G401.6 (cell line): ENCODE data around the gene PDS5B.
"Not testable (repeated sequence)": the region's sequence is repeated elsewhere in the genome, so short reads cannot be mapped to it uniquely, and the experiment has no call there.

Experiments
- FAIRE-seq: peaks from 2 replicates; lab custom pipeline; 2012; peaks lifted over from hg19 to GRCh38; lab: Jason Lieb, UNC

PDS5B gene

GRCh38 chr13:32804673-32805230 is 218.5 kb downstream of the PDS5B start:
- FAIRE-seq = no peak

- no peak for FAIRE-seq
Observed at GRCh38 chr13:32811297-32811800, 225.1 kb downstream of the PDS5B start.

DNA sequence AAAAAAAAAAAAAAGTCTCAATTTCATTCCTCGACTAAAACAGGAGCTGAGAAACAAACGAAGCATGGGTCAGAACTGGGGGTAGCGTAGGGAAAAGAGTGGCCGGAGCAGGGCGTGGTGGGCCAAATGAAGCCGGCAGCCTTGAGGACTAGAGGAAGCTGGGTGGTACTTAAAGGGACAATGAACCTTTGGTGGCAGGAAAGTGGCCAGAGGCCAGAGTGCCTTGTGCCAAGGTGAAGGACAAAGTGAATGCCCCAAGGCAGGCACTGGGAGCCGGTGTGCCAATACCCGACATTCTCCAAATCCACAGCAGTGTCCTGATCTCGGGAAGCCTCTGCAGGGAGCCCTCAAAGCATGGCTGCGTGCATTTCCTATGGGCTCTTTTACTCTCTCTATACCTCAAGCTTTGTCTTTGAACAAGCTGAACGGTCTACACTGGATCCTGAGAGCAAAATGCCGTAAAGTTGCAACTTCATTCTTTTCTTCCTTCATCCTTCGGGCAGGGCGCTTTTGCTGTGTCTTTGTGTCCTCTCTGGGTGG is 235.0 kb downstream of the PDS5B start:
- no peak for FAIRE-seq

- no peak for FAIRE-seq
Observed at GRCh38 chr13:32822771-32823170, 236.5 kb downstream of the PDS5B start.

GRCh38 chr13:32823597-32823996 is 237.3 kb downstream of the PDS5B start:
- FAIRE-seq = no peak

DNA sequence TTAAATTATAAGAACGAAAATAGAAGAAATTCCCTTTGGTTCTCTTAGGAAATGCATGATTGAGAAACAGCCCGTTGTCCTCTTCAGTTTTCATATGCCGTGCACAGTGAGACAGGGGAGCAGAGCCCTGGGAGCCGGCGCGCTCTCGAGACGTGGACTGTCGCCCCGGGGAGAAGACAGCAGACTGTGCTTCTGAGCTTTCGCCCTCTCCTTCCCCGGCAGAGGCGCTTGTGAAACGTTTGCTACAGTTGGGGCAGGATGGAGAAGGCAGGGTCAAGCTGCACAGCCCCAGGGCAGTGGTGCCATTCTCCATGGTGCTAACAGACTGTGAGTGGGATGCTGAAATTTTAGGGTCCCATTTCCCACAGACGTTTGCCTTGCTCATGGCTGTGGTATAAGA is 237.8 kb downstream of the PDS5B start:
- FAIRE-seq = no peak

- FAIRE-seq = no peak
Observed at GRCh38 chr13:32824675-32825074, 238.4 kb downstream of the PDS5B start.

DNA sequence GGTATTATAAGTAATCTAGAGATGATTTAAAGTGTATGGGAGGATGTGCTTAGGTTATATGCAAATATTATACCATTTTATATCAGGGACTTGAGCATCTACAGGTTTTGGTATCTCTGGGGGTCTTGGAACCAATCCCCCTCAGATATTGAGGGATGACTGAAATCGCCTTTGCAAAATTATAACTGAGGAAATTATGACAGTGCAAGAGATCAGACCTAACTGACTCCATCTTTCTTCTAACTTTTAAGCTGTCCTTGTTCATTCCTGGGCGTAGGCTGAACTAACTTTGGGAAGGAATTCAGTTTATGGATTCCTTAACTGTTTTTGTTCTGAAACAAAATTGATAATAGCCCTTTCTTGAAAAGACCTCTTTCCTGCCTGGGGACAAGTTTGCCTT is 239.2 kb downstream of the PDS5B start:
- no peak for FAIRE-seq

DNA sequence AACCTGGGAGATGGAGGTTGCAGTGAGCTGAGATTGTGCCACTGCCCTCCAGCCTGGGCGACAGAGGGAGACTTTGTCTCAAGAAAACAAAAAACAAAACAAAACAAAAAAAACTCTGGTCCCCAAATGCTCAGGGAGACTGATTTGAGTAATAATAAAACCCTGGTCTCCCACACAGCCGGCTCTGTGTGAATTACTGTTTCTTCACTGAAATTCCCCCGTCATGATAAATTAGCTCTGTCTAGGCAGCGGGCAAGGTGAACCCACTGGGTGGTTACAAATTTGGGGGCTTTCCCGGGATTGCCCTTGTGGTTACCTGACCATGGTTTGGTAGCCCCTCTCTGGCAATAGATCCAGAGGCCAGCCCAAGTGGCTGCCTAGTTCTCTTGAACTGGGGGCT is 240.1 kb downstream of the PDS5B start:
- FAIRE-seq = not testable (repeated sequence)
